Activated naive CD8-positive, alpha-beta T cell treated with anti-CD3 and anti-CD28 coated beads, Interleukin-2, amount 10 ng/mL, durations not matched to agents 7 days and 5 days (primary cell): Measurements from ENCODE around the gene DDAH2. TPM values are rescaled to one million over a fixed set of nuclear protein-coding genes. Genes with fewer than 3 reads are reported as not detected.

ENCODE experiments used
- ATAC-seq: fragments of 150-1000 bp; cut with Tn5 transposase; one replicate; pipeline ENCODE4 v1.10.0; 2021; ENCODE audit warnings: low read depth, moderate library complexity
- POLR2A ChIA-PET: fragments of 350-600 bp; sonication (Branson Sonifier 250); formaldehyde crosslinking; loops from one replicate; lab custom pipeline; 2021; ENCODE audit warnings: antibody characterized with exemption; lab: Charles Lee
- DNase-seq: peaks from one replicate; pipeline ENCODE4 v3.0.0; 2021
- H3K27ac Mint-ChIP-seq: one replicate; pipeline ENCODE4 v1.8.0; 2022; ENCODE audit warnings: mild to moderate bottlenecking, mixed read lengths
- H3K27me3 Mint-ChIP-seq: one replicate; pipeline ENCODE4 v1.8.0; 2022; ENCODE audit warnings: mild to moderate bottlenecking, moderate library complexity, mixed read lengths
- H3K36me3 Mint-ChIP-seq: one replicate; pipeline ENCODE4 v1.8.0; 2021; ENCODE audit warnings: mild to moderate bottlenecking, mixed read lengths
- H3K4me1 Mint-ChIP-seq: one replicate; pipeline ENCODE4 v1.8.0; 2021; ENCODE audit warnings: mixed read lengths
- H3K4me3 Mint-ChIP-seq: one replicate; pipeline ENCODE4 v1.8.0; 2022; ENCODE audit warnings: mild to moderate bottlenecking, moderate library complexity, mixed read lengths
- H3K9me3 Mint-ChIP-seq: one replicate; pipeline ENCODE4 v1.8.0; 2021; ENCODE audit warnings: mixed read lengths
- total RNA-seq, 2 experiments: library from RNA; stranded (reverse); gene quantifications; one replicate each; pipeline ENCODE4 v1.2.3, GENCODE V29; 2021

The DDAH2 gene
- total RNA-seq, 2 experiments from 2014 or later = 28.3 to 29.1 TPM

DNA sequence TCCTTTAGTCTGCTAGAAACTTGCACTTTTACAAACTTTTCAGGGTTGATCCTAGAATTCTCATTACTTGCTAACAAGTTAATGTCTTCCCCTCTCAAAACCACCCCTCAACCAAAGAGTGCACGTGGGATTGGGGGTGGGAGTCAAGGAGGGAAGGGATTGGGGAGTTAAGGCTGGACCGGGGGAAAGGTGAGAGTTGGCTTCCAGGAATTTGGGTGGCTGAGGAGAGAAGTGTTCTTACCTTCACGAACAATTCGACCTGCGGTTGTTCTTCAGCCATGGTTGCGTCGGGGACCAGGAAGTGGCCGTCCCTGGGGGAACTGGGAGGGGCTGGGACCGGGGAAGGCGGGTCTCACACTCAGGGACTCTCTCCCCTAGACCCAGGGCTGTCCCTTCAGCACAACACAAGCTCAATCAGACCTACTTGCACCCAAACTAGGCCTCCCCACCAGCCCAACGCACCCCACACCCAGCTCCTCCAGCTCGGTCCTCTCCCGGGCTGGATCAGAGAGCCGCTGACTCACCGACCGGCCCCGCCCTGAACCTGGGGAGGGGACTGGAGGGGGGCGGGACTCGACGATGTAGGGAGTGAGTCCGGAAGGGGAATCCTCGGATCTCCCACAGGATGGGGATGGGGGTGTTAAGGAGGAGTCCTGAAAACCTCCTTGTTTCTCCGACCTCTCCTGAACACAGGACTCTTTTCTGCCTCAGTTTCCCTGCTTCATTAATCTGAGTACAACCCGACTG lies 7.1 kb upstream of the DDAH2 start, which contains the start of gene CLIC1:
TSS of gene CLIC1 (minus strand) at position 510 of the 747 bp plus-strand sequence. CDS start at position 280, 230 bp downstream.
- DNase-seq (peak; percentile 78), ATAC-seq (peak; percentile 49)
- Mint-ChIP-seq H3K9me3 (no peaks in the 10 kb centered on the region), H3K36me3 (peaks cover 38% of the 10 kb centered on the region), H3K27me3 (no peaks in the 10 kb centered on the region), H3K4me3 (peak within 1 kb of the TSS; percentile 98), H3K27ac (peak within 1 kb of the TSS; percentile 93), H3K4me1 (peaks cover 53% of the 10 kb centered on the region)
- POLR2A ChIA-PET = interaction anchor here (0.6 to 7.6 kb wide), 25 partner anchors 9 to 241 kb away, joined by 3 to 137 read pairs (median 7); partner anchors contain the start of genes ABHD16A, APOM, C6orf47 and CSNK2B

- peaks cover 55% of the 10 kb centered on the region for H3K4me1 Mint-ChIP-seq
- POLR2A ChIA-PET = interaction anchor here (0.6 to 7.6 kb wide), 16 partner anchors 8 to 152 kb away, joined by 3 to 137 read pairs (median 10); partner anchors contain the start of genes ABHD16A, CSNK2B, DDAH2 and GPANK1
- H3K9me3 Mint-ChIP-seq = no peaks in the 10 kb centered on the region
- peak overlapping the region; percentile 93 for H3K27ac Mint-ChIP-seq
- no peaks in the 10 kb centered on the region for H3K27me3 Mint-ChIP-seq
- H3K4me3 Mint-ChIP-seq = peak overlapping the region; percentile 98
- peaks cover 43% of the 10 kb centered on the region for H3K36me3 Mint-ChIP-seq
- DNase-seq = peak; percentile 70
- ATAC-seq = peak; percentile 37
These were observed 5.8 kb upstream of the DDAH2 start for GRCh38 chr6:31734821-31735406.

GRCh38 chr6:31734247-31734820 lies 5.2 kb upstream of the DDAH2 start:
- Mint-ChIP-seq H3K36me3 (peaks cover 42% of the 10 kb centered on the region), H3K27ac (peak overlapping the region; percentile 93), H3K4me3 (peak overlapping the region; percentile 98), H3K9me3 (no peaks in the 10 kb centered on the region), H3K4me1 (peaks cover 52% of the 10 kb centered on the region), H3K27me3 (no peaks in the 10 kb centered on the region)
- POLR2A ChIA-PET = interaction anchor here (0.6 to 7.6 kb wide), 12 partner anchors 7 to 129 kb away, joined by 3 to 137 read pairs (median 10); partner anchors contain the start of genes CSNK2B, DDAH2, GPANK1 and HSPA1A
- DNase-seq (no peak), ATAC-seq (no peak)

DNA sequence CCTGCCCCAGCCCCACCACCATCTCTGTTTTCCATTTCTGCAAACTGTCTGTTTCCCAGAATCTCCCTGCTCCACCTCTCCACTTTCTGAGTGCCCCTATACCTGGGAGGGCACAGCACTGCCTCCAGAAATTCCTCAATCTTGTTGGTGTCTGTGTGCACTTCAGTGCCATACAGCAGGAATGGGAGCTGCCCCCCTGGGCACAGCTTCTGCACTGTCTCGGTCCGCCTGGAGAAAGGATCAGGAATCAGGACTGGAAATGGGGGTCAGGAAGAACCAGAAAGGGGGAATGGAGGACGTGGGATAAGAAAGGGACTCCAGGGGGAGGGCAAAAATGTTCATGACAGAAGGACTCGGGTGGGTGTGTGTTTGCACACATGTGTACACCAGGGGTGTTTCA lies 4.6 kb upstream of the DDAH2 start:
- no peaks in the 10 kb centered on the region for H3K27me3 Mint-ChIP-seq
- DNase-seq = no peak
- no peaks in the 10 kb centered on the region for H3K9me3 Mint-ChIP-seq
- peaks cover 52% of the 10 kb centered on the region for H3K4me1 Mint-ChIP-seq
- POLR2A ChIA-PET = interaction anchor here (1.4 to 7.6 kb wide), 3 partner anchors 7 to 97 kb away, joined by 3 to 137 read pairs (median 26); partner anchors contain the start of genes DDAH2 and MPIG6B
- H3K4me3 Mint-ChIP-seq = peak overlapping the region; percentile 98
- ATAC-seq = no peak
- H3K27ac Mint-ChIP-seq = peak overlapping the region; percentile 93
- peaks cover 42% of the 10 kb centered on the region for H3K36me3 Mint-ChIP-seq

DNA sequence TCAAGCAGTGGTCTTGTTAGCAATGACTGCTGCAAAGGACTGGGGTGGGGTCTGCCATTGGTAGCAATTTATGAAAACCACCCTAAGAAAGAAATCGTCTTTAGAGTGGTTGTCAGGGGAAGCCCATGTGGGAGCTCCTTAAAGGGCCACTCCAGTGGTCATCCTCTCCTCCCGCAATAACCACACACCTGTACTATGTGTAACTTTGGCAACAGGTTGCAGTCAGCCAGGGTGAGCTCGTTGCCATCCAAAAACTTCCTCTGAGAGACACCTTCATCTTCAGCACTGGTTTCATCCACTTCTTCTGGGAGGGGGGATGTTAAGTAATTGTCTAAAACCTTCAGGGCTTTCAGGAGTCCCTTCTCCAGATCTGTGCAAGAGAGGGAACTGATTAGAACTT lies 2.9 kb upstream of the DDAH2 start:
- Mint-ChIP-seq H3K27ac (no peak overlapping the region), H3K36me3 (peaks cover 43% of the 10 kb centered on the region), H3K27me3 (no peaks in the 10 kb centered on the region), H3K9me3 (no peaks in the 10 kb centered on the region), H3K4me1 (peaks cover 49% of the 10 kb centered on the region), H3K4me3 (no peak overlapping the region)
- ATAC-seq (no peak), DNase-seq (no peak)
- POLR2A ChIA-PET = no interaction called here

GRCh38 chr6:31730631-31731086 lies 1.6 kb upstream of the DDAH2 start:
- no peaks in the 10 kb centered on the region for H3K27me3 Mint-ChIP-seq
- H3K4me1 Mint-ChIP-seq = peaks cover 57% of the 10 kb centered on the region
- peaks cover 50% of the 10 kb centered on the region for H3K36me3 Mint-ChIP-seq
- H3K4me3 Mint-ChIP-seq = peak overlapping the region; percentile 98
- no peak overlapping the region for H3K27ac Mint-ChIP-seq
- ATAC-seq (no peak), DNase-seq (no peak)
- POLR2A ChIA-PET = interaction anchor here (0.6 to 9.4 kb wide), 17 partner anchors 7 to 377 kb away, joined by 3 to 137 read pairs (median 4); partner anchors contain the start of genes ABHD16A, CLIC1, HSPA1A and HSPA1B
- no peaks in the 10 kb centered on the region for H3K9me3 Mint-ChIP-seq

DNA sequence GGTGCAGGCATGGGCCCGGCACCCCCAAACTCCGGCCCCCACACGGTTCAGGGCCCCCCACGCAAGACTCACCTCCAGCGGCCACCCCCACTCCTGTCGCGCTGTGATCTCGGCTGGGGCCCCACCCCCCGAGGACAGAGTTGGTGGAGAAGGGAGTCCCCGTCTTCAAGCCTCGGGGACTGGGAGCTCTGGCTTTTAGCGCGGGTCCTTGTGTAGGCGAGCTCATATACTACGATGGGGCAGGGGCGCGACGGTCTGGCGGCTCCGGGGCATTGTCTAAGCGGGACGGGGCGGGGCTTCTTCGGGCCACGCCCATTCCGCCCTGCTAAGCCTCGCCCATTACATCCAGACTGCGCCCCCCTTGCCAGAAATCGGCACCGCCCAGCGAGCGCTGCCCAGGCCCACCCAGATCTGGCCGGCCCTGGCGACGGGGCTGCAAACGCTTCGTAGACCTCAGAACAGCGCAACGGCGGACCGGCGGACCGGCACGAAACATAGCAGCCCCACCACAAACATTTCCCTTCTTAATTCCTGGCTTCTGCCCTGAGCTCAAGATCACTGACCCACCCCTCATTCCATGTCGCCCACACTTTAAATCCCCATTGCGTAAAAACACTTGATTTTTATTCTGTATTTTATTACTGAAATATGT lies 1.0 kb upstream of the DDAH2 start:
- H3K4me3 Mint-ChIP-seq = peak overlapping the region; percentile 98
- no peaks in the 10 kb centered on the region for H3K9me3 Mint-ChIP-seq
- ATAC-seq (peak; percentile 38), DNase-seq (peak; percentile 85)
- POLR2A ChIA-PET = interaction anchor here (0.6 to 9.4 kb wide), 24 partner anchors 7 to 378 kb away, joined by 3 to 137 read pairs (median 4); partner anchors contain the start of genes ABHD16A, CLIC1, GPANK1 and HSPA1A
- H3K36me3 Mint-ChIP-seq = peaks cover 47% of the 10 kb centered on the region
- H3K27me3 Mint-ChIP-seq = no peaks in the 10 kb centered on the region
- H3K27ac Mint-ChIP-seq = peak overlapping the region; percentile 88
- peaks cover 59% of the 10 kb centered on the region for H3K4me1 Mint-ChIP-seq

- no peaks in the 10 kb centered on the region for H3K27me3 Mint-ChIP-seq
- ATAC-seq (peak; percentile 57), DNase-seq (peak; percentile 84)
- H3K27ac Mint-ChIP-seq = peak overlapping the region; percentile 88
- peak overlapping the region; percentile 98 for H3K4me3 Mint-ChIP-seq
- H3K4me1 Mint-ChIP-seq = peaks cover 59% of the 10 kb centered on the region
- POLR2A ChIA-PET = interaction anchor here (0.6 to 9.4 kb wide), 20 partner anchors 8 to 109 kb away, joined by 3 to 137 read pairs (median 4); partner anchors contain the start of genes ABHD16A, CLIC1, GPANK1 and HSPA1A
- no peaks in the 10 kb centered on the region for H3K9me3 Mint-ChIP-seq
- peaks cover 43% of the 10 kb centered on the region for H3K36me3 Mint-ChIP-seq
These were observed 448 bp upstream of the DDAH2 start for GRCh38 chr6:31729515-31729978.

DNA sequence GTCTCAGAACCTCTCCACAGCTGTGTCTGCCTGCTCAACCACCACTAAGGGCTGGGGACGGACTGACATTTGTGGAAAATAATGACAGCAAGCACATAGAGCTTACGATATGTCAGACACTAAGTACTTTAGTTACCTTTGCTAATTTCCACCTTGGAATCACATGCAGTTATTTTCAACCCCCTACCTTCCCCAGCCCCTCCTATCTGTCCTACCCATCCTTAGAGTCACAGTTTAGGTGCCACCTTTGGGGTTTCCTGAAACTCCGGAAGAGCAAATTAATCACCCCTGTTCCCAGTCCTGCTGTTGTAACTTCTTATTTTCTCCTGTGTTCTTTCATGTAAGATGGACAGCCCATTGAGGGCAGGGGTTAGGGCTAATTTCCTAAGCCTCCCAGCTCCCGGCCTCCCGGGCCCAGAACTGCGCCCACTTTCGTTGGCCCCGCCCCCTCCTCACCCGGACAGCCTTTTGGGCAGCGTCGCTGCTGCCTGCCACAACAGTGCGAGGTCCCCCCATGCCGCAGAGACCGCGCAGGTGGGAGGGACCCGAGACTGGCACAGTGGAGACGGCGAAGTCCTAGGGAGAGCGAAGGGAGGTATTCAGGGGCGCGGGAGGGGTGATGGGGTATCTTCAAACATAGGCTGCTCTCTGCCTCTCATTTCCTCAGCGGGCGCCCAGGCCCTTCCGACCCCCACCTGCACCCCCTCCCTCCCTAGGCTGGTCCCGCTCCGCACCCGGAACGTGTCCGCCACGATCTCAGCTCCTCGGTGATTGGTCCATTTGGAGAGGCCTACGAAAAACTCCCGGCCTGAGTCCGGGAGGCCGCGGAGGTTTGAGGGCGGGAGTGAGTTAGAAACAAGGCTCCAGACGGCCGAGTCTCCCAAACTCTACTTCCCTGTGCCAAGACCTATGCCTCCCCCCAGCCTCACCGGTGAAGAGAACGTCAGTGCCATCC lies 1.1 kb downstream of the DDAH2 start:
- H3K36me3 Mint-ChIP-seq = peaks cover 34% of the 10 kb centered on the region
- POLR2A ChIA-PET = interaction anchor here (0.6 to 9.4 kb wide), 7 partner anchors 9 to 102 kb away, joined by 3 to 137 read pairs (median 5); partner anchors contain the start of genes ABHD16A, BAG6, CLIC1 and HSPA1B
- H3K4me1 Mint-ChIP-seq = peaks cover 54% of the 10 kb centered on the region
- DNase-seq (no peak), ATAC-seq (no peak)
- H3K4me3 Mint-ChIP-seq = peak overlapping the region; percentile 98
- no peaks in the 10 kb centered on the region for H3K27me3 Mint-ChIP-seq
- H3K9me3 Mint-ChIP-seq = no peaks in the 10 kb centered on the region
- peak overlapping the region; percentile 76 for H3K27ac Mint-ChIP-seq

DNA sequence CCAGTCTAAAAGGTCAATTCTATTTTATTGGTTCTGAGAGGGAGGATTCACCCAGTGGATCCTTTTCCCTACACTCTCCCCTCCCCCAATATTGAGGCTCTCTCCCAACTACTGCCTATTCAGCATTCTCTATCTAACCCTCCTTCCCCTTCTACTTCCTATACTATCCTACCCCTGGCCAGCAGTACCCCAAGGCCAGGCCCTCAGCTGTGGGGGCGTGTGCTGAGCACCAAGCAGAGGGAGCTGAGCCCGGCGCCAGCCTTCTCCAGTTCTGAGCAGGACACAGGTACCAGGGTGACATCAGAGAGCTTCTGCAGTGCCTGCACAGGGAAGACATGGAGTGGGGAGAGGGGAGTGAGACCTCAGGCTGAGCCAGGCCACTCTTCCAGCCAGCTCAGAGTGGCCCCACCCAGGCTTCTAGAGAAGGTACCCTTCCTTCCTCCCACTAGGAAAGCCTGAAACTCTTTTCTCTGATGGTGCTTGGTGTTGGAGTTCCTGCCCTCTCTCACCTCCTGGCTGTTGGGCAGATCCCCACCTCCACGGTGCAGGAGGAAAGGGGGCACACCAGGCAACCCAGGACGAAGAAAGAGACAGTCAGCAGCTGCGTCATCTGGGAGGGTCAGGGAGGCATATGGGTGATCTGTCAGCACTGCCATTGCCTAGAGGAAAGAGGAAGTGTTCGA lies 1.9 kb downstream of the DDAH2 start:
- DNase-seq (no peak), ATAC-seq (peak; percentile 31)
- H3K9me3 Mint-ChIP-seq = no peaks in the 10 kb centered on the region
- H3K27ac Mint-ChIP-seq = peak overlapping the region; percentile 76
- POLR2A ChIA-PET = interaction anchor here (1.2 to 9.4 kb wide), 7 partner anchors 10 to 100 kb away, joined by 3 to 137 read pairs (median 4); partner anchors contain the start of genes ABHD16A, BAG6, CLIC1 and GPANK1
- H3K27me3 Mint-ChIP-seq = no peaks in the 10 kb centered on the region
- peaks cover 32% of the 10 kb centered on the region for H3K36me3 Mint-ChIP-seq
- peak overlapping the region; percentile 57 for H3K4me3 Mint-ChIP-seq
- peaks cover 53% of the 10 kb centered on the region for H3K4me1 Mint-ChIP-seq
